CD14-positive monocyte (primary cell): Measurements from ENCODE around the gene SALL4. TPM values are rescaled to one million over a fixed set of nuclear protein-coding genes. Genes with fewer than 3 reads are reported as not detected.

Experiments used
- DNase-seq, 3 donors: peaks; one replicate each; pipeline ENCODE4 v3.0.0-alpha.2; 2011 to 2022
- H2AFZ ChIP-seq: 2 replicates; pipeline ENCODE4 v1.6.0; 2012; ENCODE audit warnings: mild to moderate bottlenecking, low read depth, low read length, inconsistent platforms; ENCODE audit not compliant: insufficient read depth, poor library complexity, severe bottlenecking
- H3K27ac ChIP-seq, 2 donors: 1 replicate in 1 of 2; 2 replicates in 1 of 2; pipeline ENCODE4 v1.5.1; 2012 to 2013; ENCODE audit warnings: low read length in 2 of 2, control low read depth in 1 of 2, inconsistent platforms in 1 of 2, low read depth in 1 of 2, mild to moderate bottlenecking in 1 of 2
- H3K27me3 ChIP-seq, 2 donors: one replicate each; pipeline versions ENCODE4 v1.6.0 to v1.6.1; 2011 to 2013; ENCODE audit warnings: low read length in 2 of 2; ENCODE audit not compliant: control insufficient read depth in 2 of 2, insufficient read depth in 2 of 2
- H3K36me3 ChIP-seq, 2 donors: replicated peaks in 1 of 2; 1 replicate in 1 of 2; 2 replicates in 1 of 2; pipeline versions ENCODE4 v1.5.1 to v1.6.1; 2012 to 2013; ENCODE audit warnings: low read length in 2 of 2, control low read depth in 1 of 2, inconsistent platforms in 1 of 2, mild to moderate bottlenecking in 1 of 2; ENCODE audit not compliant: insufficient read depth in 2 of 2, control insufficient read depth in 1 of 2
- H3K4me1 ChIP-seq, 2 donors: 1 replicate in 1 of 2; 2 replicates in 1 of 2; pipeline versions ENCODE4 v1.5.1 to v1.6.1; 2012 to 2013; ENCODE audit warnings: low read length in 2 of 2, control low read depth in 1 of 2, inconsistent platforms in 1 of 2, mild to moderate bottlenecking in 1 of 2, moderate library complexity in 1 of 2; ENCODE audit not compliant: insufficient read depth in 2 of 2, control insufficient read depth in 1 of 2
- H3K4me2 ChIP-seq: replicated peaks from 2 replicates; pipeline ENCODE3; 2012; ENCODE audit warnings: low read length, moderate library complexity, mild to moderate bottlenecking; ENCODE audit not compliant: poor library complexity, severe bottlenecking; ENCODE audit errors: extremely low read depth
- H3K4me3 ChIP-seq, 3 experiments: fragments of 200-600 bp in 1 of 3; sonication (generic) in 1 of 3; replicated peaks in 1 of 3; 1 replicate in 2 of 3; 2 replicates in 1 of 3; pipeline ENCODE4 v1.5.1; 2011 to 2013; ENCODE audit warnings: low read length in 3 of 3, mild to moderate bottlenecking in 3 of 3, control low read depth in 2 of 3, low read depth in 2 of 3, inconsistent platforms in 1 of 3, moderate library complexity in 1 of 3
- H3K79me2 ChIP-seq: 2 replicates; pipeline ENCODE4 v1.6.0; 2012; ENCODE audit warnings: mild to moderate bottlenecking, control low read depth, inconsistent platforms, low read length, moderate library complexity; ENCODE audit not compliant: insufficient read depth
- H3K9ac ChIP-seq: 2 replicates; pipeline ENCODE4 v1.6.0; 2017; ENCODE audit warnings: low read length, mild to moderate bottlenecking; ENCODE audit not compliant: insufficient read depth, poor library complexity, severe bottlenecking
- H3K9me3 ChIP-seq, 2 donors: replicated peaks in 1 of 2; 1 replicate in 1 of 2; 2 replicates in 1 of 2; pipeline versions ENCODE4 v1.5.1 to v1.6.1; 2012 to 2013; ENCODE audit warnings: low read length in 2 of 2, control low read depth in 1 of 2; ENCODE audit not compliant: control insufficient read depth in 1 of 2, insufficient read depth in 1 of 2
- H4K20me1 ChIP-seq: 2 replicates; pipeline ENCODE4 v1.6.0; 2012; ENCODE audit warnings: mild to moderate bottlenecking, low read length, control low read depth, moderate library complexity; ENCODE audit not compliant: insufficient read depth
- H3K27ac Mint-ChIP-seq, 7 donors: one replicate each; pipeline ENCODE4 v1.8.0; 2020; ENCODE audit warnings: mild to moderate bottlenecking in 7 of 7, mixed read lengths in 7 of 7, moderate library complexity in 6 of 7, inconsistent platforms in 2 of 7
- H3K27me3 Mint-ChIP-seq, 3 donors: one replicate each; pipeline ENCODE4 v1.8.0; 2021 to 2022; ENCODE audit warnings: low read depth in 3 of 3, mild to moderate bottlenecking in 3 of 3, mixed read lengths in 3 of 3, moderate library complexity in 3 of 3, inconsistent platforms in 1 of 3
- H3K36me3 Mint-ChIP-seq, 2 donors: one replicate each; pipeline ENCODE4 v1.8.0; 2020; ENCODE audit warnings: mixed read lengths in 2 of 2, inconsistent platforms in 1 of 2, mild to moderate bottlenecking in 1 of 2
- H3K4me1 Mint-ChIP-seq: one replicate; pipeline ENCODE4 v1.8.0; 2020; ENCODE audit warnings: mild to moderate bottlenecking, mixed read lengths
- H3K4me3 Mint-ChIP-seq, 2 donors: one replicate each; pipeline ENCODE4 v1.8.0; 2020; ENCODE audit warnings: mild to moderate bottlenecking in 2 of 2, mixed read lengths in 2 of 2, moderate library complexity in 1 of 2
- H3K9me3 Mint-ChIP-seq, 7 donors: one replicate each; pipeline ENCODE4 v1.8.0; 2020 to 2022; ENCODE audit warnings: mixed read lengths in 7 of 7, mild to moderate bottlenecking in 6 of 7, moderate library complexity in 6 of 7, inconsistent platforms in 2 of 7
- CTCF ChIP-seq: fragments of 200-600 bp; IDR thresholded peaks from one replicate; pipeline ENCODE4 v1.8.0; 2022; ENCODE audit warnings: antibody characterized with exemption, mild to moderate bottlenecking
- WGBS: methylation state at CpG from one replicate; pipeline ENCODE4 v1.1.5; 2013; ENCODE audit warnings: missing lambda C conversion rate; ENCODE audit not compliant: insufficient coverage; 5-methylcytosine and 5-hydroxymethylcytosine counted together
- intact Hi-C, 2 donors: fragments of 100-400 bp; cut with micrococcal nuclease; formaldehyde crosslinking; loops; one replicate each; pipeline versions ENCODE4 v1.15.0 to v1.15.1; 2023
- polyA plus RNA-seq, 3 donors: library from polyadenylated mRNA; depleted of rRNA in 1 of 3; unstranded in 2 of 3; stranded (reverse) in 1 of 3; fragments of 300-500 nt in 2 of 3; fragments of >200 nt in 1 of 3; fragmentation: Illumina TruSeq in 2 of 3; gene quantifications; 1 replicate in 2 of 3; 2 replicates in 1 of 3; pipeline ENCODE4 v1.2.3, GENCODE V29; 2012 to 2021

The SALL4 gene
- polyA plus RNA-seq, 3 donors, result 0.07 TPM; not detected in 2

GRCh38 chr20:51796340-51796739, 6.0 kb downstream of the SALL4 start:
- peaks cover 16 to 23% (median 21%) of the 10 kb centered on the region in 3 donors for H3K27me3 Mint-ChIP-seq
- peaks cover 0 to 13% (median 2%) of the 10 kb centered on the region in 7 donors for H3K9me3 Mint-ChIP-seq
- H3K9me3 ChIP-seq, result peaks cover 0 to 2% of the 10 kb centered on the region in 2 donors
- H3K79me2 ChIP-seq, result no peaks in the 10 kb centered on the region
- no peaks in the 10 kb centered on the region for H3K36me3 ChIP-seq
- H3K4me3 Mint-ChIP-seq, result no peak overlapping the region
- peaks cover 21 to 22% of the 10 kb centered on the region in 2 donors for H3K4me1 ChIP-seq
- H3K9ac ChIP-seq, result no peak overlapping the region
- H3K4me2 ChIP-seq, result no peak overlapping the region
- H3K4me3 ChIP-seq, result no peak overlapping the region
- peaks cover 23% of the 10 kb centered on the region for H3K4me1 Mint-ChIP-seq
- no peak for TF ChIP-seq CTCF
- H3K36me3 Mint-ChIP-seq, result peaks cover 0 to 2% of the 10 kb centered on the region in 2 donors
- WGBS, result 92% methylated on average over 2 of the region's 3 CpGs
- H3K27ac ChIP-seq, result no peak overlapping the region
- intact Hi-C loops, result no loop called here
- no peak for DNase-seq
- H2AFZ ChIP-seq, result no peak overlapping the region
- peaks cover 10 to 29% of the 10 kb centered on the region in 2 donors for H3K27me3 ChIP-seq
- H4K20me1 ChIP-seq, result no peaks in the 10 kb centered on the region
- H3K27ac Mint-ChIP-seq, result no peak overlapping the region

GRCh38 chr20:51792960-51793359, 9.4 kb downstream of the SALL4 start:
- H3K27me3 ChIP-seq, result no peaks in the 10 kb centered on the region
- H3K4me2 ChIP-seq, result no peak overlapping the region
- no peak overlapping the region for H3K9ac ChIP-seq
- intact Hi-C loops, result no loop called here
- H3K36me3 ChIP-seq, result no peaks in the 10 kb centered on the region
- H3K79me2 ChIP-seq, result no peaks in the 10 kb centered on the region
- no peaks in the 10 kb centered on the region for H4K20me1 ChIP-seq
- no peak for DNase-seq
- 72% methylated on average over 3 of the region's 7 CpGs for WGBS
- no peaks in the 10 kb centered on the region for H3K36me3 Mint-ChIP-seq
- H3K9me3 ChIP-seq, result no peaks in the 10 kb centered on the region
- H3K4me1 Mint-ChIP-seq, result peaks cover 4% of the 10 kb centered on the region
- H3K4me3 ChIP-seq, result no peak overlapping the region
- no peak overlapping the region for H2AFZ ChIP-seq
- peaks cover 0 to 4% (median 0%) of the 10 kb centered on the region in 7 donors for H3K9me3 Mint-ChIP-seq
- TF ChIP-seq CTCF, result no peak
- no peak overlapping the region for H3K27ac ChIP-seq
- no peak overlapping the region for H3K27ac Mint-ChIP-seq
- no peak overlapping the region for H3K4me3 Mint-ChIP-seq
- peaks cover 2 to 4% (median 2%) of the 10 kb centered on the region in 3 donors for H3K27me3 Mint-ChIP-seq
- H3K4me1 ChIP-seq, result no peaks in the 10 kb centered on the region
